ENCODE measurements around the gene MEGF8. TPM values are rescaled to one million over a fixed set of nuclear protein-coding genes. Genes with fewer than 3 reads are reported as not detected.

MEGF8 gene
- total and polyA plus RNA-seq, 4 donors, result 6.0 to 21.7 (median 11.1) TPM

DNA sequence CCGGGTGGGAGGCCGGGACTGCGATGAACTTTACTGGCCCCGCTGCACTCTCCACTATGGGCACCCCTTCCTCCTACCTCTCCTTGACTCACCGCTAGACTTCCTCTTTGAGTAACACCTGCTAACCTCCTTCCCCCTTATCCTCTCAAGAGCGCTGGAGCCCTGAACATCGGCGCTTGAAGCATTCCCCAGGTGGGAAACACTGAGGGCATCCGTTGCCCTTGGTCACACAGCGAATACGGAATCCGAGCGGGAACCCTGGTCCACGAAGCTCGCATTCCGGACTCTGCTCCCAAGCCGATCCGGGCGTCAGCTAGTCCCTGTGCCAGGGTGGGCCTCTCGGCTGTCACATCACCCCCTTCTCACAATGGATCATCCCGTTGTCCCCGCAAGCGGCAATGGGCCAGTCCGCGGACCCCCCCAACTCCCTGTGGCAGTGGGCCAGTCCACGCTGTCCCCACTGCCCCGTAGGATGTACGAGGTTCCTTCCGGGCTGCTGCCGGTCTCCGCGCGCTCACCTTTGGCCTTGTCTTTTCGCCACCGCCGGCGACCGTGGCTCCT lies 97.5 kb downstream of the MEGF8 start:
- ATAC-seq (ENCODE audit: insufficient read depth, low FRiP score), result peak; percentile 12
- H3K27me3 ChIP-seq (ENCODE audit: control insufficient read depth in 3 of 3, insufficient read depth in 3 of 3, low read length in 2 of 3), result no peaks in the 10 kb centered on the region
- H3K36me3 ChIP-seq (ENCODE audit: control insufficient read depth in 4 of 4, insufficient read depth in 4 of 4, low read length in 4 of 4), result no peaks in the 10 kb centered on the region
- H3K4me3 ChIP-seq, result peak overlapping the region; percentile 57
- peak overlapping the region; percentile 73 to 87 for H3K27ac ChIP-seq (ENCODE audit: low read depth in 1 of 2, low read length in 1 of 2)
- 1 to 3% methylated on average over 38 of the region's 38 CpGs for WGBS, 2 donors
- peaks cover 0 to 27% (median 13%) of the 10 kb centered on the region in 5 donors for H3K4me1 ChIP-seq (ENCODE audit: control insufficient read depth in 5 of 5, insufficient read depth in 5 of 5, low read length in 5 of 5)
- TF ChIP-seq CTCF (IDR thresholded peaks at IDR 0.05; ENCODE audit: control extremely low read depth, extremely low read depth), result no peak
- peak; percentile 64 to 74 (median 70) for DNase-seq
- peak overlapping the region in 1 of 2 donors; percentile 30 for H3K9ac ChIP-seq (ENCODE audit: insufficient read depth in 1 of 2, low read length in 2 of 2)
- no peaks in the 10 kb centered on the region for H3K9me3 ChIP-seq (ENCODE audit: control insufficient read depth in 4 of 4, insufficient read depth in 3 of 4, low read length in 3 of 4)

DNA sequence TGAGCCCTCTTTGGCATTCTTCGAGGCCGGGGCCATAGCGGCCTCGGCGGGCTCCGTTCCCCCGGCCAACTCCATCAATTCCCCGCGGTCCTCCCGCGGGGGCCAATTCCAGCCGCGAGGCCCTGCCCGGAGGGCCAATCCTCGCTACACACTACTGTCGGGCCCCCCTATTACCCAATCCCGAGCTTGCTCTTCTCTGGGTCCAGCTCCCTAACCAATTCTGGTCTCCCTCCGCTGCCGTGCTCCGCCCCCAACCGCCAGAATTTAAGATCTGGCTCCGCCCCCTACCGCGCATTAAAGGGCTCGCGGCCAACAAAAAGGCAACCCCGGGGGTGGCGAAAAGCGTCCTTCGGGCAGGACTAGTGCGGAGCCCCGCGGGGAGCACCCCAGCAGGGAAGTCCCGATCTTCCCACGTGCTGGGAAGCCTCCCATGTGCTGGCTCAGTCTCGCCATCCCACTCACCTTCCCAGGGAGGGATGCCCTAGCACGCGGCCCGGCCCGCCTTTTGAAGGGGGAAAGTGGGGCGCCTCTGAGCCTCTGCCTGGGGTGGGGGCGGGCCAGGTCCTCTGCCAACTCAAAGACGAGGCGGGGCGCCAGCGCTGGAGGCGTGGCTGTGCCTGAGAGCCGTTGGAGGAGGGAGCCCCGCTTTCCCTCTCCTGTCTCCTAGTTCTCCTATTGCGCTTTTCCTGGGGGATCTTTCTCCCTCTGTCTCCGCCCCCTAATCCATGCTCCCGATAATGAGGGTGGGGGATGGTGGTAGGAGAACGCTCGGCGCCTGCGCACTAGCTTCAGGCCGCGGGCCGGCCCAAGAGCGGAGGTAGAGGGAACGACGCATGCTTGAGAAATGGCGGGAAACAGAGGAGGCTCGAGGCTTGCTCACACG lies 98.3 kb downstream of the MEGF8 start:
- WGBS, 2 donors, result 4% methylated on average over 62 to 65 of the region's 65 CpGs
- peak overlapping the region; percentile 73 to 87 for H3K27ac ChIP-seq (ENCODE audit: low read depth in 1 of 2, low read length in 1 of 2)
- H3K4me3 ChIP-seq, result peak overlapping the region; percentile 57
- ATAC-seq (ENCODE audit: insufficient read depth, low FRiP score) (peak; percentile 84), DNase-seq (peak; percentile 94 to 97 (median 95))
- peak overlapping the region in 1 of 2 donors; percentile 30 for H3K9ac ChIP-seq (ENCODE audit: insufficient read depth in 1 of 2, low read length in 2 of 2)
- TF ChIP-seq CTCF (IDR thresholded peaks at IDR 0.05; ENCODE audit: control extremely low read depth, extremely low read depth), result no peak
- H3K9me3 ChIP-seq (ENCODE audit: control insufficient read depth in 4 of 4, insufficient read depth in 3 of 4, low read length in 3 of 4), result no peaks in the 10 kb centered on the region
- H3K27me3 ChIP-seq (ENCODE audit: control insufficient read depth in 3 of 3, insufficient read depth in 3 of 3, low read length in 2 of 3), result no peaks in the 10 kb centered on the region
- no peaks in the 10 kb centered on the region for H3K36me3 ChIP-seq (ENCODE audit: control insufficient read depth in 4 of 4, insufficient read depth in 4 of 4, low read length in 4 of 4)
- H3K4me1 ChIP-seq (ENCODE audit: control insufficient read depth in 5 of 5, insufficient read depth in 5 of 5, low read length in 5 of 5), result peaks cover 0 to 27% (median 13%) of the 10 kb centered on the region in 5 donors

DNA sequence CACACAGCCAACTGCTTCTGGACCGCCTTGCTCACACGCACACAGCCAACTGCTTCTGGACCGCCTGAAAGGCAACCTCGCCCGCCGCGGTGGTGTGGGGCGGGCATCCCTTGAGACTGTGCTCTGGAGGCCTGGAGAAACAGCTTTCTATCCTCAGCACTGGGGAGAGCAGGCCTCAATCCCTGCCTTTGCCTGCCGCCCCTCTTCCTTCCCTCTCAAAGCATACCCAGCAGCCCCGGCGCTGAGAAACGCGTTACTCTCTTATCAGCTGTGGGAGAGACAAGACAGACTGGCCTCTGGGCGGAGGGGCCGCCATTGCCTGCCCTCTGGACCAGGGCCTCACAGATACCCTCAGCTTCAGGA lies 98.9 kb downstream of the MEGF8 start:
- H3K27ac ChIP-seq (ENCODE audit: low read depth in 1 of 2, low read length in 1 of 2), result no peak overlapping the region
- no peaks in the 10 kb centered on the region for H3K36me3 ChIP-seq (ENCODE audit: control insufficient read depth in 4 of 4, insufficient read depth in 4 of 4, low read length in 4 of 4)
- TF ChIP-seq CTCF (IDR thresholded peaks at IDR 0.05; ENCODE audit: control extremely low read depth, extremely low read depth), result no peak
- H3K4me1 ChIP-seq (ENCODE audit: control insufficient read depth in 5 of 5, insufficient read depth in 5 of 5, low read length in 5 of 5), result peaks cover 0 to 27% (median 13%) of the 10 kb centered on the region in 5 donors
- 69 to 73% methylated on average over 9 to 15 of the region's 15 CpGs for WGBS, 2 donors
- no peak overlapping the region for H3K9ac ChIP-seq (ENCODE audit: insufficient read depth in 1 of 2, low read length in 2 of 2)
- no peaks in the 10 kb centered on the region for H3K27me3 ChIP-seq (ENCODE audit: control insufficient read depth in 3 of 3, insufficient read depth in 3 of 3, low read length in 2 of 3)
- no peaks in the 10 kb centered on the region for H3K9me3 ChIP-seq (ENCODE audit: control insufficient read depth in 4 of 4, insufficient read depth in 3 of 4, low read length in 3 of 4)
- no peak overlapping the region for H3K4me3 ChIP-seq
- ATAC-seq (ENCODE audit: insufficient read depth, low FRiP score), result no peak
- no peak for DNase-seq

Data from lung (tissue), 12 donors.